Loucy (cell line): ENCODE data around the gene KLK15.

ENCODE experiments used
- EZH2phosphoT487 ChIP-seq: fragments of 200-600 bp; IDR thresholded peaks from 2 replicates; pipeline ENCODE4 v1.6.1; 2018; ENCODE audit warnings: antibody characterized with exemption, mild to moderate bottlenecking, moderate library complexity, borderline replicate concordance
- TF ChIP-seq, protein P1 (sequence below): fragments of 200-600 bp; sonication (generic); conservative IDR thresholded peaks from 2 replicates; pipeline ENCODE4 v1.5.1; 2014; ENCODE audit warnings: mild to moderate bottlenecking, antibody characterized with exemption, low read length

DNA sequence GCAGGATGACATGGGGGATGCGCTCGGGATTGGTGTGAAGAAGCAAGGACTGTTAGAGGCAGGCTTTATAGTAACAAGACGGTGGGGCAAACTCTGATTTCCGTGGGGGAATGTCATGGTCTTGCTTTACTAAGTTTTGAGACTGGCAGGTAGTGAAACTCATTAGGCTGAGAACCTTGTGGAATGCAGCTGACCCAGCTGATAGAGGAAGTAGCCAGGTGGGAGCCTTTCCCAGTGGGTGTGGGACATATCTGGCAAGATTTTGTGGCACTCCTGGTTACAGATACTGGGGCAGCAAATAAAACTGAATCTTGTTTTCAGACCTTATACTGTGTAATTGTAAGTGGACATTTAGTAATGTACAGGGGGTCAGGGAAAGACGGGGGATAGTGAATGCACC, 46.9 kb upstream of the KLK15 start:
- TF ChIP-seq, protein P1, sequence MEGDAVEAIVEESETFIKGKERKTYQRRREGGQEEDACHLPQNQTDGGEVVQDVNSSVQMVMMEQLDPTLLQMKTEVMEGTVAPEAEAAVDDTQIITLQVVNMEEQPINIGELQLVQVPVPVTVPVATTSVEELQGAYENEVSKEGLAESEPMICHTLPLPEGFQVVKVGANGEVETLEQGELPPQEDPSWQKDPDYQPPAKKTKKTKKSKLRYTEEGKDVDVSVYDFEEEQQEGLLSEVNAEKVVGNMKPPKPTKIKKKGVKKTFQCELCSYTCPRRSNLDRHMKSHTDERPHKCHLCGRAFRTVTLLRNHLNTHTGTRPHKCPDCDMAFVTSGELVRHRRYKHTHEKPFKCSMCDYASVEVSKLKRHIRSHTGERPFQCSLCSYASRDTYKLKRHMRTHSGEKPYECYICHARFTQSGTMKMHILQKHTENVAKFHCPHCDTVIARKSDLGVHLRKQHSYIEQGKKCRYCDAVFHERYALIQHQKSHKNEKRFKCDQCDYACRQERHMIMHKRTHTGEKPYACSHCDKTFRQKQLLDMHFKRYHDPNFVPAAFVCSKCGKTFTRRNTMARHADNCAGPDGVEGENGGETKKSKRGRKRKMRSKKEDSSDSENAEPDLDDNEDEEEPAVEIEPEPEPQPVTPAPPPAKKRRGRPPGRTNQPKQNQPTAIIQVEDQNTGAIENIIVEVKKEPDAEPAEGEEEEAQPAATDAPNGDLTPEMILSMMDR = no peak
- no peak for TF ChIP-seq EZH2phosphoT487
